Activated CD4-positive, CD25-positive, alpha-beta regulatory T cell treated with anti-CD3 and anti-CD28 coated beads, Interleukin-2, amount 50 U/mL, for 24 hours (primary cell): Measurements from ENCODE around the gene VGLL3.
"Not testable (repeated sequence)": the region's sequence is repeated elsewhere in the genome, so short reads cannot be mapped to it uniquely, and the experiment has no call there.

Source experiments
- ATAC-seq, 2 donors: fragments of 150-1000 bp; cut with Tn5 transposase; one replicate each; pipeline ENCODE4 v1.10.0; 2021; ENCODE audit warnings: mild to moderate bottlenecking in 1 of 2, moderate library complexity in 1 of 2

The VGLL3 gene, protein sequence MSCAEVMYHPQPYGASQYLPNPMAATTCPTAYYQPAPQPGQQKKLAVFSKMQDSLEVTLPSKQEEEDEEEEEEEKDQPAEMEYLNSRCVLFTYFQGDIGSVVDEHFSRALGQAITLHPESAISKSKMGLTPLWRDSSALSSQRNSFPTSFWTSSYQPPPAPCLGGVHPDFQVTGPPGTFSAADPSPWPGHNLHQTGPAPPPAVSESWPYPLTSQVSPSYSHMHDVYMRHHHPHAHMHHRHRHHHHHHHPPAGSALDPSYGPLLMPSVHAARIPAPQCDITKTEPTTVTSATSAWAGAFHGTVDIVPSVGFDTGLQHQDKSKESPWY

GRCh38 chr3:86990734-86991481 lies at the start of gene VGLL3:
VGLL3 (minus strand) TSS chr3:86991149; CDS start chr3:86990743, 406 bp downstream.
- ATAC-seq = peak in 1 of 2 donors; percentile 23

- ATAC-seq = no peak
Measured at GRCh38 chr3:87037652-87038051, 46.7 kb upstream of the VGLL3 start.

GRCh38 chr3:87036671-87037070 lies 45.7 kb upstream of the VGLL3 start:
- ATAC-seq = no peak

DNA sequence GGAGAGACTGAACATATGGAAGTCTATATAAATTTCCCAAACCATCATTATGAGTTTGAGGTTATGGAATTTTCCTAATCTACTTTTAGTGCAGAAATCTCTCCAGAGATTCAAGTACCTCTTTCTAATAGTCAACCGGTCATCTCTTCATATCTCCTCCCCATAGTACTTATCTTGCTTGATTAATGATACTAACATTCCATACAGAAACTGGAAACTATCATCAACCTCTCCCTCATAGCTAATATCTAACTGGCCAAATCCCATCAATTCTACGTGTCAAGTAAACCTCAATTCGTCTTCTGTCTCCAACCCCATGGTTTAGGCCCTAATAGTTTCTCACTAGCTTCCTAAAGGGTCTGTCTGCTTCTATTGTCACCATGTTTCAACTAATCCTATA lies 44.4 kb upstream of the VGLL3 start:
- no peak for ATAC-seq

GRCh38 chr3:87033205-87033604 lies 42.3 kb upstream of the VGLL3 start:
- ATAC-seq = no peak

DNA sequence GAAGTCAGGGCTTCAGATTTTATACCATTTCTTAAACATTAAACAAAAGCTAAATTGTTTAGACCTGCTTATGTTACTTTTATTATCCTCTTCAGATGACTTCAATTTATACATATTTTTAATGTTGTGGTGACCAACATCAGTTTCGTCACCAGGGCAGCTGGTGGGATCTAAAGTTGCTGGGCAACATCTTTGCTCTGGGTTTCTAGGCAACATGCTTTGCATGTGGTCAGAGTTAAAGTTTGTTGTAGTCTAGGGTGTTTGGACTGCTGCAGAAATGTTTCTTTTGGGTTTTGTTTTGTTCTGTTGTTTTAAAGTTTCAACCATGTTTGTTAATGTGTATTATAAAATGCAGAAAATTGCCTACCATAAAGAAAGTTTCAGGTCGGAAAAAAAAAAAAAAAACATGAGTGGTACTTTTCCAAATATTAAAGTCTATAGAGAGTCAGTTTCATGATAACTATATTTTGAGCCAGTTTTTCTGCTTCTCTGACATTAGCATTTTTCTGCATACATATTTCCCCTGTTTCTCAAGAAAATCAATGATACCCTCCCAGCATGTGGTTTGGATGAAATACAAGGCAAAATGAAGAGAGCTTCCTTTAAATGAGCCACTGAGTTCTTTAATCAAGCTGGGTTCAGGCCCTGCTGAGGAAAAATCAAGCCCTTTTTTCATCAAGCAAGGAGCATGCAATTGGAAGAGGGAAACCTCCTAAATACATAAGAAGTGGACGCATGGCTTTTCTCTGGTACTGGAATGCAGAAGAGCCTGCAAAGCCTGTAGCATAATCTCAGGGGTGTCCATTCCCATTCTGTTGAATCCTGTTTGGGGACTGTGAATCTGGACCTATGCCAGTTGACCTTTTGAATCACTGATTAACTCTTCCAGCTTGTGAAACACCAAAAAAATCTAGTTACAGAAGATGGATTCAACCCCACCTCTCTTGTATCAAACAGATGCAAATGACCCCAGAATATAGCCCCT lies 35.0 kb upstream of the VGLL3 start:
- ATAC-seq = no peak

DNA sequence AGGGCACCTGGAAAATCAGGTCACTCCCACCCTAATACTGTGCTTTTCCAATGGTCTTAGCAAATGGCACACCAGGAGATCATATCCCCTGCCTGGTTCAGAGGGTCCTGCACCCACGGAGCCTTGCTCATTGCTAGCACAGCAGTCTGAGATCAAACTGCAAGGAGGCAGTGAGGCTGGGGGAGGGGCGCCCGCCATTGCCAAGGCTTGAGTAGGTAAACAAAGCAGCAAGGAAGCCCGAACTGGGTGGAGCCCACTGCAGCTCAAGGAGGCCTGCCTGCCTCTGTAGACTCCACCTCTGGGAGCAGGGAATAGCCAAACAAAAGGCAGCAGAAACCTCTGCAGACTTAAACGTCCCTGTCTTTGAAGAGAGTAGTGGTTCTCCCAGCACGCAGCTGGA lies 26.4 kb upstream of the VGLL3 start:
- not testable (repeated sequence) for ATAC-seq

DNA sequence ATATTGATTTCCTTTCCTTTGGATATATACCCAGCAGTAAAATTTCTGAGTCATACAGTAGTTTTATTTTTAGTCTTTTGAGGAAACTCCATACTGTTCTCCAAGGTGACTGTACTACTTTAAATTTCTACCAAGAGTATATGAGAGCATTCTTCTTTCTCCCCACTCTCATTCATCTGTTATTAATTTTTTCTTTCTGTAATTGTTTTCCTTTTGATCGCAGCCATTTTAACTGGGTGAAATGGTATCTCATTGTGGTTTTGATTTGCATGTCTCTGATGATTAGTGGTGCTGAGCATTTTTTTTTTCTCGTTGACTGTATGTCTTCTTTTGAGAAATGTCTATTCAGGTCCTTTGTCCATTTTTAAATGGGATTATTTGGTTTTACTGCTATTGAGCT lies 18.3 kb upstream of the VGLL3 start:
- no peak for ATAC-seq

DNA sequence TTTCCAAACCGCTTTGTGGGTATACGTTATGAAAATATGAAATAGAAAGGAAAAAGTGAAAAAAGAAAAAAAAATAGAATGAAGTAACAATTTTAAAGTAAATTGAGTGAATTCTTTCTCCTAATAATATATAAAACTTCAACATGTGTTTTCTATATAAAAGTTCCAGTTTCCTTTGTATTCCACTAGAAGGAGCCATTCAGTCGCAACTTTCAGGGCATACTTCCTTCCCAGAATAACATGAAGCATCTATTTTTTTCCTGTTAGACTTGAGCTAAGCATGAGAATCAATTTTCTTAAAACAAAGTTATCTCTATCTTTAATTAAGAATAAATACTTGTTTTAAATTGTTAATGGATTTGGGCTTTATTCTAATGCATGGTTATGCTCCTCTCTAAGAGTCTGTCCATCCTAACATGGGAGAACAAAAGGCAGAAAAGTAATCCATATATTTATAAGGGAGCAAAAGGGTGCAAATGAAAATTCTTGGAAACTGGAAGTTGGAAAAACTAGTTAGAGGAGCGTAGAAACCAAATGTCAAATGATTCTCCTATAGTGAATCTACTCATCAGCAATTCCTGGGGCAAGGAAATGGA lies 16.0 kb upstream of the VGLL3 start:
- no peak for ATAC-seq

DNA sequence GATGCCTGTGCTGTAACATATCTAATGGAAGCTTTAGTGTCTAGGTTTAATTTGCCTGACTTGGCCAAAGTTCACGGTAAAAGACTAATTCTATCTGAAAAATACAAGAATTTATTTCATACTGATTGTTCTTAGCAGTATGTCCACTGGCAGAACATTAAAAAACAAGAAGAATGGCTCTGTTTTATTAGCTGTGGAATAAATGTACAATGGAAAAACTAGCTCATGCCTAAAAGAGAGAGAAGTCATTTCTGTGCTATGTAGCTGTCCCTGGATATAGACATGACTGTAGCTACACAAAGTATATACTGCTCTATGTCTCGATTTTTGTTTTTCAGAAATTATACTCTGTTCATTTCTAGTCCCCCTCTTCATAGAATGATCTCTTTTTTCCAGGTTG lies 13.9 kb upstream of the VGLL3 start:
- ATAC-seq = no peak

GRCh38 chr3:87002346-87002745 lies 11.4 kb upstream of the VGLL3 start:
- ATAC-seq = no peak

DNA sequence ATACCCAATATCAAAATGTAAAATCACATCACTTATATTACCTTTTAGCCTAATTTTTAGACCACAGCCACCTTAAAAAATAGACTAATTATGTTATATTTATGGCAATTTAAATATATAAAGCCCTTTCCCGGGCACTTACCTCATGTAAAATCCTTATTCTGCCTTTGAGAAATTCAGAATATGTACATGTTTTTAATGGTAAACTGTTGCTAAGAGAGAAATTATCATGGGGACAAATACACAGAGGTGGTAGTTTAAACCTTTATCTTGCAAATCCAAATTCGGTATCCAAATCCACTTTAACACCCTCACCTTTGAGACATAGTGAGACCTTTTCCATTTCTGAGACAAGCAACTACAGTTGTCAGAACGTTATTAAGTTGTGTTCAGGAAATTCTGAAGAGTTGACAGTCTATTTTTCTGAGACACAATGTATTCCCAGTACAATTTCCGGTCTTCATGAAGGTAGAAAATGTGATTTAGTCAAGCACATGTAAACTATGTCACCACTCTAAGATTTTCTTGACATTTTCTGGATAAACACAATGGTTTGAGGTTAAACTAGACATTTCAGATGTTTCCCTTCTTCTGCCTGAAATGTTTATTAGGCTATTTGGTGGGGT lies 10.6 kb upstream of the VGLL3 start:
- no peak for ATAC-seq

DNA sequence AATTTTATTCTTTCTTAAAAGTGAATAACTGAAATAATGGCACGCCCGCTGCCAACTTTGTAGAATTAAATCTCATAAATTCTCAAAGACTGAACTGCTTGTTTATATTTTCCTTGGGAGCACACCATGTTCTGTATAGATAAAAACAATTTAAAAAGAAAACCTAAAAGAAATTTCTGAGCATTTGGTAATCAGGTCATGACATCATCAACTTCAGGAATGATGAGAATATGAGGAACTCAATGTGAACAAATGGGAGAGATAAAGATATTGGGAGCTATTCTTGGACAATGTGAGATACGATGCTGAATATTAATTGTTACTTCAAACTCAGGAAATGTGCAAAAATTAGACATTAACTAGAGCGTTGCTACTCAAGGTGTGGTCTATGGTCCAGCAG lies 10.0 kb upstream of the VGLL3 start:
- ATAC-seq = no peak

DNA sequence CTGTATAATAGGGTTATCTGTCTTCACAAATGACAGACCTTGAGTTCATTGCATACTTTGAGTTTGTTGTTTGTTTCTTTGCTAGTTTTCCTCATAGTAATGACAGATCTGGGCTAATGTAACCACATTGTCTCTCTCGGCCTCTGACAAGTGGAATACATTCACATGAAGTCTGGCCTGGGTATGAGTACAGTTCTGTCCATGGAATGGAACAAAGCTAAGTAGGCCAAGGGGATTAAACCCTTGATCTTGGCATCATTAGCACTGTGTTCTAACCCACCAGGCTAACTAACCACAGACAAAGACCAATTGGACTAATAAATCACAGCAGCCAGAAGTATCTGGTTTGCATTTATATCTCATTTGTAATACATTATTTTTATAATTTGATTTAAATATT lies 7.6 kb upstream of the VGLL3 start:
- ATAC-seq = no peak

DNA sequence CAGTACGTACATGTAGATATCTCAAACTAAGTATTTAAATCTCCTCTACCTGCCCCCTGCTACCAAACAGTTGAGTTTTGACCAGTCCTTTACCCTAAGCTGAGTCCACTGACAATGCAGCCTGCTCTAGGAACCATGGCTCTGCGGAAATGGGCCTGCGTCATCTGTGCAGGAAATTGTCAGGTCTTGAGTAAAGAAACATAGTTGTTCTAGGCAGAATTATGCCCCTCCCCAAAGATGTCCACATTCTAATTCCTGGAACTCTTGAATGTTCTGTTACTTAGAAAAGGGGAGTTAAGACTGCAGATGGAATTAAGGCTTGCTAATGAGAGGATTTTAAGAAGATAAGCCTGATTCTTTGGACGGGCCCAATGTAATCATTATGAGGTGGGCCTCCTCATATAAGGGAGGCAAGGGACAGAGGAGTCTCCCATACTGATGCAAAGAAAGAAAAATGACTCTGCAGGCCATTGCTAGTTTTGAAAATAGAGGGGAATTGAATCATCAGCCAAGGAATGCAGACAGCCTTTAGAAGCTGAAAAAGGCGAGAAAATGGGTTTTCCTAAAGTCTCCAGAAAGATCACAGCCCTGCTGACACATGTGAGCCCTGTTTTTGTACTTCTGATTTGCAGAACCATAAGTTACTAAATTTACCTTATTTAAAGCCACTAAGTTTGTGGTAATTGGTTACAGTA lies 5.5 kb upstream of the VGLL3 start:
- ATAC-seq = no peak

GRCh38 chr3:86995537-86995936 lies 4.6 kb upstream of the VGLL3 start:
- ATAC-seq = no peak

GRCh38 chr3:86993704-86994103 lies 2.8 kb upstream of the VGLL3 start:
- no peak for ATAC-seq

DNA sequence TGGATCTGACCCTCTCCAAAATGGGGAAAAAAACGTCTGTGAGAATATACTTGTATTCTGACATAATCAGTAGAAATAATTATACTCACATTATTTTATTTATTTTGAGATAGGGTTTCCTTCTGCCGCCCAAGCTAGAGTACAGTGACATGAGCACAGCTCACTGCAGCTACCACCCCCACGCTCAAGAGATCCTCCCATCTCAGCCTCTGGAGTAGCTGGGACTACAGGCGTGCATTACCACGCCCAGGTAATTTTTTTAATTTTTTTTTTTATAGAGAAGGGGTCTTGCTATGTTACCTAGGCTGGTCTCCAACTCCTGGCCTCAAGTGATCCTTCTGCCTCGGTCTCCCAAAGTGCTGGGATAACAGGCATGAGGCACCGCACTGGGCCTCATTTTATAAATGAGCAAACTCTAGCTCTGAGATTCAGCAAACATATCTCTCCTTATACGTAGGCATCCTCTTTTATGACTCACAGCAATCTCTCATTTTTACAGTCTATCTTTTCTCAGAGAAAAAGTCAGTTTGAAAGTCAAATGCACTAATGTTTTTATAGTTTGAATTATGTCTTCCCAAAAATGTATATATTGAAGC lies 989 bp upstream of the VGLL3 start:
- no peak for ATAC-seq

GRCh38 chr3:86991482-86991815 lies 500 bp upstream of the VGLL3 start:
- ATAC-seq = no peak

- ATAC-seq = no peak
Measured at GRCh38 chr3:86990012-86990733, 776 bp downstream of the VGLL3 start.

GRCh38 chr3:86989611-86990010 lies 1.3 kb downstream of the VGLL3 start:
- ATAC-seq = no peak
